GM12878 (cell line): ENCODE measurements around the gene YY1. TPM values are rescaled to one million over a fixed set of nuclear protein-coding genes. Genes with fewer than 3 reads are reported as not detected.

Experiments used
- ATAC-seq: fragments of 200-7000 bp; cut with Tn5 transposase; 3 replicates; pipeline ENCODE4 v1.9.1; 2020; ENCODE audit warnings: mild to moderate bottlenecking, moderate library complexity
- BruUV-seq: library from RNA; stranded (reverse); fragments of 400-500 nt; replicated peaks from 2 replicates; lab custom pipeline; 2021; lab: Mats Ljungman, UMichigan
- CTCF ChIA-PET: fragments of 300-600 bp; sonication (Branson Sonifier 250); formaldehyde crosslinking; extraction: SDS; loops from one replicate; lab custom pipeline; 2021; ENCODE audit warnings: inconsistent platforms; lab: Yijun Ruan, JAX
- POLR2A ChIA-PET: fragments of 350-600 bp; formaldehyde crosslinking; extraction: SDS; loops from one replicate; lab custom pipeline; 2021; ENCODE audit warnings: inconsistent platforms; lab: Charles Lee
- RAD21 ChIA-PET: fragments of 300-600 bp; sonication (Branson Sonifier 250); formaldehyde crosslinking; loops from one replicate; lab custom pipeline; 2023; ENCODE audit warnings: antibody characterized with exemption; ENCODE audit not compliant: unreplicated experiment; lab: Charles Lee
- SMC1A ChIA-PET: fragments of 300-600 bp; sonication (Branson Sonifier 250); formaldehyde crosslinking; loops from one replicate; lab custom pipeline; 2023; ENCODE audit not compliant: unreplicated experiment, uncharacterized antibody; lab: Charles Lee
- DNase-seq: peaks from one replicate; pipeline ENCODE4 v3.0.0-alpha.2; 2011; ENCODE audit warnings: low read depth, low spot score
- FAIRE-seq: peaks from 3 replicates; lab custom pipeline; 2011; peaks lifted over from hg19 to GRCh38; lab: Jason Lieb, UNC
- H2AFZ ChIP-seq: 2 replicates; pipeline ENCODE4 v1.6.0; 2011; ENCODE audit warnings: low read depth, low read length, control low read depth; ENCODE audit not compliant: control insufficient read depth
- H3K27ac ChIP-seq: 2 replicates; pipeline ENCODE4 v1.5.1; 2011; ENCODE audit warnings: control low read depth; ENCODE audit not compliant: control insufficient read depth, insufficient read depth
- H3K27me3 ChIP-seq, 2 experiments: replicated peaks in 1 of 2; 2 replicates each; pipeline versions ENCODE4 v1.6.0 to v1.6.1; 2011; ENCODE audit warnings: low read length in 1 of 2; ENCODE audit not compliant: control insufficient read depth in 2 of 2, insufficient read depth in 2 of 2
- H3K36me3 ChIP-seq, 2 experiments: 2 replicates each; pipeline ENCODE4 v1.5.1; 2011; ENCODE audit warnings: low read length in 1 of 2; ENCODE audit not compliant: control insufficient read depth in 2 of 2, insufficient read depth in 2 of 2
- H3K4me1 ChIP-seq: 2 replicates; pipeline ENCODE4 v1.6.1; 2011; ENCODE audit warnings: mild to moderate bottlenecking, low read length, moderate library complexity, mixed read lengths; ENCODE audit not compliant: control insufficient read depth, insufficient read depth
- H3K4me2 ChIP-seq: 2 replicates; pipeline ENCODE4 v1.6.0; 2011; ENCODE audit warnings: control low read depth; ENCODE audit not compliant: control insufficient read depth, insufficient read depth
- H3K4me3 ChIP-seq: fragments of 200-600 bp; sonication (generic); 2 replicates; pipeline ENCODE4 v1.5.1; 2016
- H3K79me2 ChIP-seq: 2 replicates; pipeline ENCODE4 v1.6.0; 2011; ENCODE audit warnings: low read length; ENCODE audit not compliant: control insufficient read depth, insufficient read depth
- H3K9ac ChIP-seq: 2 replicates; pipeline ENCODE4 v1.8.0; 2011; ENCODE audit warnings: low read length, control low read depth, mixed read lengths; ENCODE audit not compliant: control insufficient read depth, insufficient read depth
- H3K9me3 ChIP-seq: replicated peaks from 3 replicates; pipeline ENCODE4 v1.5.1; 2011; ENCODE audit warnings: mild to moderate bottlenecking, low read length; ENCODE audit not compliant: control insufficient read depth, insufficient read depth
- H4K20me1 ChIP-seq: 2 replicates; pipeline ENCODE4 v1.6.0; 2011; ENCODE audit not compliant: control insufficient read depth, insufficient read depth
- CREM ChIP-seq: IDR thresholded peaks from 2 replicates; pipeline ENCODE4 v1.6.1; 2014; ENCODE audit warnings: antibody characterized with exemption, low read depth
- EED ChIP-seq: sonication (generic); IDR thresholded peaks from 2 replicates; pipeline ENCODE4 v1.6.1; 2016; ENCODE audit warnings: antibody characterized with exemption, low read depth
- NR2F1 ChIP-seq: fragments of 450-650 bp; conservative IDR thresholded peaks from 2 replicates; pipeline ENCODE4 v1.6.1; 2017; ENCODE audit warnings: mild to moderate bottlenecking
- RBBP5 ChIP-seq: fragments of 200-600 bp; sonication (generic); conservative IDR thresholded peaks from 2 replicates; pipeline ENCODE4 v1.6.1; 2016
- YY1 ChIP-seq: IDR thresholded peaks from 2 replicates; pipeline ENCODE4 v1.6.1; 2011; ENCODE audit warnings: low read depth, mild to moderate bottlenecking, low read length
- ZNF207 ChIP-seq: fragments of 450-650 bp; IDR thresholded peaks from 2 replicates; pipeline ENCODE4 v1.6.1; 2014; ENCODE audit warnings: antibody characterized with exemption, mild to moderate bottlenecking, borderline replicate concordance
- WGBS: methylation state at CpG from one replicate; pipeline ENCODE4 v1.1.6; 2016; ENCODE audit warnings: low lambda C conversion rate; ENCODE audit not compliant: insufficient replicate concordance, insufficient coverage; ENCODE audit errors: missing lambda C conversion rate; 5-methylcytosine and 5-hydroxymethylcytosine counted together
- in situ Hi-C: fragments of 300-500 bp; cut with MboI; formaldehyde crosslinking; loops from 9 replicates; pipeline ENCODE4 v1.14.3; 2018; ENCODE audit warnings: mixed read lengths
- intact Hi-C: fragments of 100-400 bp; cut with micrococcal nuclease; formaldehyde crosslinking; loops from one replicate; pipeline ENCODE4 v1.14.2; 2022; ENCODE audit not compliant: unreplicated experiment
- polyA plus RNA-seq, 11 experiments: library from polyadenylated mRNA; depleted of rRNA in 4 of 11; unstranded in 6 of 11; stranded (reverse) in 5 of 11; fragments of >200 nt; fragmentation: Nextera tagmentation in 4 of 11; fragmentation: Illumina TruSeq in 1 of 11; extraction: Ambion mirVana in 4 of 11; extraction: Trizol in 1 of 11; gene quantifications; 1 replicate in 1 of 11; 2 replicates in 10 of 11; pipeline versions ENCODE4 v1.2.1 to v1.2.3, GENCODE V29; 2011 to 2016; ENCODE audit warnings: inconsistent platforms in 2 of 11, missing spikeins in 2 of 11, low read depth in 1 of 11
- total RNA-seq, 4 experiments: library from RNA; depleted of rRNA in 3 of 4; stranded (reverse); fragments of >200 nt in 3 of 4; fragmentation: Illumina TruSeq in 1 of 4; extraction: Trizol in 1 of 4; gene quantifications; 2 replicates each; pipeline versions ENCODE4 v1.2.1 to v1.2.3, GENCODE V29; 2013 to 2021
- TF ChIP-seq, protein P1 (sequence below): fragments of 450-650 bp; formaldehyde crosslinking; IDR thresholded peaks from 2 replicates; pipeline ENCODE4 v1.5.0; 2022; ENCODE audit warnings: mild to moderate bottlenecking, missing genetic modification characterization

YY1 gene
- total and polyA plus RNA-seq, 10 of the 15 experiments (the other 5 are each of a cell fraction or from before 2014, with no cell fraction given) = 23.7 to 74.0 (median 39.9) TPM

GRCh38 chr14:100202712-100203111, 36.2 kb upstream of the YY1 start:
- H3K9ac ChIP-seq = no peak overlapping the region
- no peak overlapping the region for H3K4me3 ChIP-seq
- no peak for DNase-seq
- H3K9me3 ChIP-seq = no peaks in the 10 kb centered on the region; the same call in 2 of the 3 replicates
- H3K4me1 ChIP-seq = no peaks in the 10 kb centered on the region
- H3K27me3 ChIP-seq = no peaks in the 10 kb centered on the region
- SMC1A ChIA-PET = interaction anchor here (1.2 kb wide), 1 partner anchor 10 kb away, joined by 4 read pairs; no protein-coding TSS in a partner anchor
- TF ChIP-seq, protein P1, sequence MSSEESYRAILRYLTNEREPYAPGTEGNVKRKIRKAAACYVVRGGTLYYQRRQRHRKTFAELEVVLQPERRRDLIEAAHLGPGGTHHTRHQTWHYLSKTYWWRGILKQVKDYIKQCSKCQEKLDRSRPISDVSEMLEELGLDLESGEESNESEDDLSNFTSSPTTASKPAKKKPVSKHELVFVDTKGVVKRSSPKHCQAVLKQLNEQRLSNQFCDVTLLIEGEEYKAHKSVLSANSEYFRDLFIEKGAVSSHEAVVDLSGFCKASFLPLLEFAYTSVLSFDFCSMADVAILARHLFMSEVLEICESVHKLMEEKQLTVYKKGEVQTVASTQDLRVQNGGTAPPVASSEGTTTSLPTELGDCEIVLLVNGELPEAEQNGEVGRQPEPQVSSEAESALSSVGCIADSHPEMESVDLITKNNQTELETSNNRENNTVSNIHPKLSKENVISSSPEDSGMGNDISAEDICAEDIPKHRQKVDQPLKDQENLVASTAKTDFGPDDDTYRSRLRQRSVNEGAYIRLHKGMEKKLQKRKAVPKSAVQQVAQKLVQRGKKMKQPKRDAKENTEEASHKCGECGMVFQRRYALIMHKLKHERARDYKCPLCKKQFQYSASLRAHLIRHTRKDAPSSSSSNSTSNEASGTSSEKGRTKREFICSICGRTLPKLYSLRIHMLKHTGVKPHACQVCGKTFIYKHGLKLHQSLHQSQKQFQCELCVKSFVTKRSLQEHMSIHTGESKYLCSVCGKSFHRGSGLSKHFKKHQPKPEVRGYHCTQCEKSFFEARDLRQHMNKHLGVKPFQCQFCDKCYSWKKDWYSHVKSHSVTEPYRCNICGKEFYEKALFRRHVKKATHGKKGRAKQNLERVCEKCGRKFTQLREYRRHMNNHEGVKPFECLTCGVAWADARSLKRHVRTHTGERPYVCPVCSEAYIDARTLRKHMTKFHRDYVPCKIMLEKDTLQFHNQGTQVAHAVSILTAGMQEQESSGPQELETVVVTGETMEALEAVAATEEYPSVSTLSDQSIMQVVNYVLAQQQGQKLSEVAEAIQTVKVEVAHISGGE (CRISPR knock-in tag) = no peak
- no peak for TF ChIP-seq CREM
- TF ChIP-seq RBBP5 = no peak
- no peak for TF ChIP-seq YY1
- no peak for TF ChIP-seq EED
- TF ChIP-seq ZNF207 = no peak
- TF ChIP-seq NR2F1 = no peak
- no peak overlapping the region for H3K27ac ChIP-seq
- POLR2A ChIA-PET = interaction anchor here (0.6 kb wide), 1 partner anchor 52 kb away, joined by 3 read pairs; no protein-coding TSS in a partner anchor
- no peak for FAIRE-seq
- ATAC-seq = no peak
- CTCF ChIA-PET = interaction anchor here (2.7 kb wide), 1 partner anchor 9 kb away, joined by 16 read pairs; no protein-coding TSS in a partner anchor
- H4K20me1 ChIP-seq = no peaks in the 10 kb centered on the region
- no TSS peak for BruUV-seq
- no peaks in the 10 kb centered on the region for H3K79me2 ChIP-seq
- no peak overlapping the region for H2AFZ ChIP-seq
- RAD21 ChIA-PET = no interaction called here
- no peak overlapping the region for H3K4me2 ChIP-seq
- intact Hi-C loops (no loop called here), in situ Hi-C loops (no loop called here)
- 0% methylated on average over 3 of the region's 4 CpGs for WGBS
- no peaks in the 10 kb centered on the region for H3K36me3 ChIP-seq
